Upper lobe of left lung (tissue), 6 donors: Measurements from ENCODE around the gene FOXA3. TPM values are rescaled to one million over a fixed set of nuclear protein-coding genes. Genes with fewer than 3 reads are reported as not detected.

Experiments used
- ATAC-seq, 2 donors: fragments of 200-7000 bp; cut with Tn5 transposase; one replicate each; pipeline ENCODE4 v1.9.1; 2022; ENCODE audit warnings: mild to moderate bottlenecking in 2 of 2, moderate library complexity in 2 of 2; ENCODE audit not compliant: low FRiP score in 2 of 2
- DNase-seq, 2 donors: peaks; one replicate each; pipeline ENCODE4 v3.0.0-alpha.2; 2019 to 2020
- H3K27ac ChIP-seq, 4 donors: fragments of 200-600 bp; sonication (generic); one replicate each; pipeline ENCODE4 v1.5.1; 2016 to 2019
- H3K27me3 ChIP-seq, 4 donors: fragments of 200-600 bp; sonication (generic); one replicate each; pipeline ENCODE4 v1.5.1; 2017 to 2019
- H3K36me3 ChIP-seq, 4 donors: fragments of 200-600 bp; sonication (generic); one replicate each; pipeline ENCODE4 v1.5.1; 2016 to 2019
- H3K4me1 ChIP-seq, 4 donors: fragments of 200-600 bp; sonication (generic); one replicate each; pipeline ENCODE4 v1.5.1; 2018 to 2019
- H3K4me3 ChIP-seq, 4 donors: fragments of 200-600 bp; sonication (generic); one replicate each; pipeline ENCODE4 v1.5.1; 2017 to 2019; ENCODE audit warnings: mild to moderate bottlenecking in 2 of 4, moderate library complexity in 1 of 4
- H3K9me3 ChIP-seq, 4 donors: fragments of 200-600 bp; sonication (generic); one replicate each; pipeline ENCODE4 v1.5.1; 2018 to 2019
- EP300 ChIP-seq, 4 donors: sonication (generic); formaldehyde crosslinking; IDR thresholded peaks; one replicate each; pipeline ENCODE4 v1.5.1; 2017; ENCODE audit warnings: antibody characterized with exemption in 4 of 4, control low read depth in 2 of 4
- POLR2A ChIP-seq, 4 donors: fragments of 450-650 bp; IDR thresholded peaks; one replicate each; pipeline ENCODE4 v1.5.1; 2016 to 2017; ENCODE audit warnings: antibody characterized with exemption in 4 of 4, mild to moderate bottlenecking in 2 of 4
- POLR2AphosphoS5 ChIP-seq, 2 donors: sonication (generic); formaldehyde crosslinking; IDR thresholded peaks; one replicate each; pipeline ENCODE4 v1.5.1; 2017; ENCODE audit warnings: antibody characterized with exemption in 2 of 2
- WGBS, 2 donors: methylation state at CpG; one replicate each; pipeline ENCODE4 v1.1.5; 2017 to 2018; 5-methylcytosine and 5-hydroxymethylcytosine counted together
- total RNA-seq, 6 donors: library from RNA; depleted of rRNA in 4 of 6; stranded (reverse); fragments of >200 nt in 4 of 6; gene quantifications; one replicate each; pipeline versions ENCODE4 v1.1.0 to v1.2.1, GENCODE V29; 2016 to 2021
- TF ChIP-seq, protein P1 (sequence below), 6 experiments: fragments of 450-650 bp in 4 of 6; fragments of 200-600 bp in 2 of 6; sonication (generic) in 2 of 6; IDR thresholded peaks; one replicate each; pipeline ENCODE4 v1.5.1; 2016 to 2019; ENCODE audit warnings: antibody characterized with exemption in 6 of 6
- donor health status: DM: no; HTN: no; CAD: no; lungs with moderate emphysema.
- donor health status: DM: no; HTN: yes; CAD: no; lungs with severe emphysema.

The FOXA3 gene
- total RNA-seq, 6 donors from 2014 or later, result 0.46 to 1.2 (median 0.46) TPM; not detected in 3

GRCh38 chr19:45883586-45883880 is 19.4 kb downstream of the FOXA3 start:
- H3K4me3 ChIP-seq, result peak overlapping the region in 1 of 4 donors; percentile 33

GRCh38 chr19:45883881-45884681 is 20.0 kb downstream of the FOXA3 start:
- Histone ChIP-seq H3K4me1 (peaks cover 35 to 52% (median 42%) of the 10 kb centered on the region in 4 donors), H3K9me3 (no peaks in the 10 kb centered on the region), H3K36me3 (peaks cover 0 to 12% (median 4%) of the 10 kb centered on the region in 4 donors), H3K27me3 (no peaks in the 10 kb centered on the region), H3K4me3 (peak overlapping the region in 1 of 4 donors; percentile 81), H3K27ac (no peak overlapping the region)
- no peak for TF ChIP-seq POLR2A (IDR thresholded peaks at IDR 0.05)
- no peak for TF ChIP-seq POLR2AphosphoS5 (IDR thresholded peaks at IDR 0.05)
- no peak for TF ChIP-seq EP300 (IDR thresholded peaks at IDR 0.05)
- TF ChIP-seq, protein P1, sequence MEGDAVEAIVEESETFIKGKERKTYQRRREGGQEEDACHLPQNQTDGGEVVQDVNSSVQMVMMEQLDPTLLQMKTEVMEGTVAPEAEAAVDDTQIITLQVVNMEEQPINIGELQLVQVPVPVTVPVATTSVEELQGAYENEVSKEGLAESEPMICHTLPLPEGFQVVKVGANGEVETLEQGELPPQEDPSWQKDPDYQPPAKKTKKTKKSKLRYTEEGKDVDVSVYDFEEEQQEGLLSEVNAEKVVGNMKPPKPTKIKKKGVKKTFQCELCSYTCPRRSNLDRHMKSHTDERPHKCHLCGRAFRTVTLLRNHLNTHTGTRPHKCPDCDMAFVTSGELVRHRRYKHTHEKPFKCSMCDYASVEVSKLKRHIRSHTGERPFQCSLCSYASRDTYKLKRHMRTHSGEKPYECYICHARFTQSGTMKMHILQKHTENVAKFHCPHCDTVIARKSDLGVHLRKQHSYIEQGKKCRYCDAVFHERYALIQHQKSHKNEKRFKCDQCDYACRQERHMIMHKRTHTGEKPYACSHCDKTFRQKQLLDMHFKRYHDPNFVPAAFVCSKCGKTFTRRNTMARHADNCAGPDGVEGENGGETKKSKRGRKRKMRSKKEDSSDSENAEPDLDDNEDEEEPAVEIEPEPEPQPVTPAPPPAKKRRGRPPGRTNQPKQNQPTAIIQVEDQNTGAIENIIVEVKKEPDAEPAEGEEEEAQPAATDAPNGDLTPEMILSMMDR (IDR thresholded peaks at IDR 0.05), result no peak
- ATAC-seq (no peak), DNase-seq (peak in 1 of 2 donors; percentile 87)
- WGBS, 2 donors, result 86 to 92% methylated on average over 15 to 53 of the region's 57 CpGs

More at GRCh38 chr19:45883586-45883880, 19.4 kb downstream of the FOXA3 start:
- Histone ChIP-seq H3K27ac (no peak overlapping the region), H3K27me3 (no peaks in the 10 kb centered on the region), H3K9me3 (no peaks in the 10 kb centered on the region), H3K36me3 (peaks cover 0 to 12% (median 4%) of the 10 kb centered on the region in 4 donors), H3K4me1 (peaks cover 35 to 52% (median 42%) of the 10 kb centered on the region in 4 donors)
- 25 to 34% methylated on average over 5 of the region's 5 CpGs for WGBS, 2 donors
- ATAC-seq, result no peak
- TF ChIP-seq, protein P1 (IDR thresholded peaks at IDR 0.05), result peak in 1 of 6 experiments; percentile 38
- no peak for TF ChIP-seq POLR2A (IDR thresholded peaks at IDR 0.05)
- DNase-seq, result no peak

DNA sequence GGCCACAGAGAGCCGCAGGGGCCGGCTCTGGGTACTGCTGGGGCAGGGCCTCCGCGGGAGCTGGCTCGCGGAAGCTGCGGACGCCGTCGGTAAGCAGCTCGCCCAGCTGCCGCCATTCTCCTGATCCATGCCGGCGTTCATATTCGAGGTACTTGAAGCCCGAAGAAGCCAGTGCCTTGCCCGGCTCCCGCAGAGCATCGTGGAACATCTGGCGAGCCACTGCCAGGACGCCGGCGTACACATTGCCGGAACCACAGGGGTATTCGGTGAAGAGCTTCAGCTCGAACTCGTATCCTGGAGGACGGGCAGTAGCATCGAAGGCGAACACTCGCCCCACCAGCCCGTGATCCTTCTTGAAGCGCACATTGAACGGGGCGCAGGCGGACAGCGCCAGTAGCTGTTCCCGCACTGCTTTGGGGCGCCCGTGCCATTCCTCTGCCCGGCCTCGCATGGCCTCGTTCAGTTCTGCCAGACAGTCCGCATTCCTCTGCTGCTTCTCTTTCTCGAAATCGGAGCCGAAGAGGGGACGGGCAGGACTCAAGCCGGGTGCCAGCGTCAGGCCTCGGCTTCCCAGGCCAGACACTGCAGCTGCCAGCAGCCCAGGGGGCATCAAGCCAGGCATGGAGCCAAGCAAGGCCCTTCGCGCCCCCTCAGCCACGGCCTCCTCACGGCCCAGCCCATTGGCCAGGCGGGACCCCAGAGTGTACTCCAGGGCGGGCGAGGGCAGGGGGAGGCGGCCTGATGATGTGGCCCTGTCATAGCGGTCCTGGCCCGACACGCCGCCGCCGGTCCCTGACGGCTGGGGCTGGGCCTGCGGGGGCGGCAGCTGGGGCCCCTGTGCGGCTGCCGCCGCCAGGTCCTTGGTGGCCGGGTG is 20.8 kb downstream of the FOXA3 start:
- WGBS, 2 donors, result 65 to 81% methylated on average over 54 to 56 of the region's 72 CpGs
- TF ChIP-seq EP300 (IDR thresholded peaks at IDR 0.05), result no peak
- TF ChIP-seq POLR2A (IDR thresholded peaks at IDR 0.05), result no peak
- no peak for TF ChIP-seq POLR2AphosphoS5 (IDR thresholded peaks at IDR 0.05)
- TF ChIP-seq, protein P1 (IDR thresholded peaks at IDR 0.05), result no peak
- ATAC-seq, result no peak
- Histone ChIP-seq H3K4me1 (peaks cover 35 to 52% (median 42%) of the 10 kb centered on the region in 4 donors), H3K27me3 (no peaks in the 10 kb centered on the region), H3K36me3 (peaks cover 0 to 12% (median 4%) of the 10 kb centered on the region in 4 donors), H3K9me3 (no peaks in the 10 kb centered on the region), H3K27ac (peak overlapping the region; percentile 87 to 92 (median 90)), H3K4me3 (peak overlapping the region; percentile 72 to 92 (median 82))
- peak in 1 of 2 donors; percentile 81 for DNase-seq

DNA sequence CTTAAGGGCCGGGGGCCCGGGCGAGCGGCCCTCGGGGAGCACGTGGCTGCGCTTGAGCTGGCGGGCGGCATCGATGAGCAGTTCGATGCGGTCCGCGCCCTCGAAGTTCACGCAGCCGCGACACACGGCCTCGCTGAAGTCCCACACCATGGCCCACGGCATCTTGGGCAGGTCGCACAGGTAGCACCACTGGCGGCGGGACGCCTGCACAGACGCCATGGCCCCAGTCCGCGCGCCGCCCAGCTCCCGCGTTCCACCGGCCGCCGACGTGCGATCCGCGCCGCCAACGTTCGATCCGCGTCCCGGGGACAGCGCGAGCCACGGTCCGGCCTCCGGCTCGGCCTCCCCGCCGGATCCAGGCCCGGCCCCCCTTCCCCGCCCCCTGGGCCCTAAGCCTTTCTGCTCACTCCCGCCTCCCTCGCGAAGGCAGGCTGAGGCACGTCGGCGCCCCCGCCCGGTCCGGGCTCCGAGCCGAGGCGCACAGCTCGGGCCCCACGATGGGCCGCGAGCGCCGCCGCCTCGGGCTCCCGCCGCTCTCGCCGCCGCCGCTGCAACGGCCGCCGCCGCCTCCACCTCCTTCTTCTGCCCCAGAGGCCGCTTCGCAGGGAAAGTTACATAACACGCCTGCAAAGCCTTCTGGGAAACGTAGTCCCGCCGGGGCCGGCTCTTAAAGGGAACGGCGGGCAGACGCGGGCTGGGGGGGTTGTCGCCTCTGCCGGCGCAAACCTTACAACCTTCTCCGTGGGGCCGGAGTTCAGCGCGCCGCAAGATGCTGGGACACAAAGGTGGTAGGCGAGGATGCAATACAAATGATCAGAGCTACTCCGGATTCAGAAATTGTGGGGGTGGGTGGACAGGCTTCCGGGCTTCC is 21.7 kb downstream of the FOXA3 start, which contains the start of gene IRF2BP1:
Gene IRF2BP1, minus strand, starts transcription at position 586 of the 871 bp plus-strand sequence. Its CDS starts 367 bp downstream, at position 219.
- TF ChIP-seq, protein P1 (IDR thresholded peaks at IDR 0.05), result peak in 5 of 6 experiments; percentile 4 to 33 (median 23)
- TF ChIP-seq POLR2A (IDR thresholded peaks at IDR 0.05) (peak in 2 of 4 donors; percentile 55 to 77), POLR2AphosphoS5 (IDR thresholded peaks at IDR 0.05) (peak; percentile 53 to 75), EP300 (IDR thresholded peaks at IDR 0.05) (no peak)
- peak within 1 kb of the TSS; percentile 87 to 92 (median 90) for H3K27ac ChIP-seq

More for the DNA sequence above, 21.7 kb downstream of the FOXA3 start, which contains the start of gene IRF2BP1:
- ATAC-seq (peak; percentile 89 to 93), DNase-seq (peak; percentile 93 to 94)
- no peaks in the 10 kb centered on the region for H3K27me3 ChIP-seq
- H3K9me3 ChIP-seq, result no peaks in the 10 kb centered on the region
- WGBS, 2 donors, result 1% methylated on average over 23 to 41 of the region's 107 CpGs
- peak within 1 kb of the TSS; percentile 72 to 92 (median 82) for H3K4me3 ChIP-seq
- H3K36me3 ChIP-seq, result peaks cover 0 to 21% (median 7%) of the 10 kb centered on the region in 4 donors
- H3K4me1 ChIP-seq, result peaks cover 35 to 52% (median 42%) of the 10 kb centered on the region in 4 donors
